ENCODE measurements around the gene NOA1.

Gene NOA1

GRCh38 chr4:56977321-56978012, at the start of gene NOA1:
Gene NOA1 (minus strand): TSS chr4:56977606. CDS start chr4:56977585, 21 bp downstream.
- peak; percentile 93 for DNase-seq

- no peak for DNase-seq
These were observed 45.7 kb upstream of the NOA1 start for GRCh38 chr4:57023104-57023503.

GRCh38 chr4:57020467-57021101, 43.2 kb upstream of the NOA1 start:
- no peak for DNase-seq

- DNase-seq, result no peak
These were observed 41.6 kb upstream of the NOA1 start for GRCh38 chr4:57018980-57019379.

GRCh38 chr4:57013543-57014120, 36.2 kb upstream of the NOA1 start:
- DNase-seq, result no peak

GRCh38 chr4:56999751-57000150, 22.3 kb upstream of the NOA1 start:
- DNase-seq, result no peak

GRCh38 chr4:56995525-56995924, 18.1 kb upstream of the NOA1 start:
- DNase-seq, result no peak

- DNase-seq, result no peak
These were observed 12.9 kb upstream of the NOA1 start for GRCh38 chr4:56990109-56990905.

GRCh38 chr4:56986952-56987351, 9.5 kb upstream of the NOA1 start:
- DNase-seq, result no peak

- DNase-seq, result no peak
These were observed 8.8 kb upstream of the NOA1 start for GRCh38 chr4:56986192-56986591.

- DNase-seq, result no peak
These were observed 4.4 kb upstream of the NOA1 start for GRCh38 chr4:56981795-56982201.

- no peak for DNase-seq
These were observed 2.1 kb upstream of the NOA1 start for GRCh38 chr4:56979421-56980072.

- DNase-seq, result peak; percentile 80
These were observed 1.4 kb upstream of the NOA1 start, which contains the start of gene POLR2B for GRCh38 chr4:56978750-56979303. Gene POLR2B (plus strand): TSS chr4:56978896. CDS start chr4:56978986, 90 bp downstream.

- no peak for DNase-seq
These were observed 527 bp downstream of the NOA1 start for GRCh38 chr4:56976837-56977320.

GRCh38 chr4:56976283-56976836, 1.0 kb downstream of the NOA1 start:
- no peak for DNase-seq

- DNase-seq, result no peak
These were observed 4.1 kb downstream of the NOA1 start for GRCh38 chr4:56973336-56973735.

GRCh38 chr4:56972809-56973208, 4.6 kb downstream of the NOA1 start:
- DNase-seq, result no peak

- no peak for DNase-seq
These were observed 5.0 kb downstream of the NOA1 start for GRCh38 chr4:56972389-56972788.

- DNase-seq, result no peak
These were observed 6.0 kb downstream of the NOA1 start for GRCh38 chr4:56971383-56971782.

GRCh38 chr4:56961107-56961500, 16.3 kb downstream of the NOA1 start:
- no peak for DNase-seq

- DNase-seq, result no peak
These were observed 18.3 kb downstream of the NOA1 start for GRCh38 chr4:56959100-56959499.

- peak; percentile 54 for DNase-seq
These were observed 19.3 kb downstream of the NOA1 start for GRCh38 chr4:56958111-56958517.

Data from NCI-H187 treated with DMSO at 0.1 percent for 48 hours (cell line).